Neural cell (in vitro differentiated cells): Measurements from ENCODE around the gene SIX3. TPM values are rescaled to one million over a fixed set of nuclear protein-coding genes. Genes with fewer than 3 reads are reported as not detected.
A peak's percentile ranks its signal among the peaks of the same experiment; 100 is the strongest.

Source experiments
- H2AFZ ChIP-seq: fragments of 200-600, 300-800 bp; sonication (generic), shearing (Covaris generic); 2 replicates; pipeline ENCODE4 v1.6.0; 2014; ENCODE audit warnings: low read depth, mild to moderate bottlenecking, antibody characterized with exemption, low read length, moderate library complexity
- H3F3A ChIP-seq: fragments of 200-600 bp; shearing (Covaris generic); 2 replicates; pipeline ENCODE4 v1.6.1; 2016; ENCODE audit warnings: mild to moderate bottlenecking, moderate library complexity, mixed read lengths, antibody characterized with exemption, low read length; ENCODE audit not compliant: insufficient read depth, poor library complexity, severe bottlenecking
- H3K27ac ChIP-seq: fragments of 200-600, 300-800 bp; sonication (generic), shearing (Covaris generic); 2 replicates; pipeline ENCODE4 v1.5.1; 2014; ENCODE audit warnings: mild to moderate bottlenecking, low read length, moderate library complexity
- H3K27me3 ChIP-seq: fragments of 300-800, 200-600 bp; sonication (generic), shearing (Covaris generic); 2 replicates; pipeline ENCODE4 v1.6.0; 2014; ENCODE audit warnings: mild to moderate bottlenecking, low read depth, low read length, moderate library complexity; ENCODE audit not compliant: insufficient read depth
- H3K36me3 ChIP-seq: fragments of 300-800, 200-600 bp; sonication (generic), shearing (Covaris generic); 2 replicates; pipeline ENCODE4 v1.5.1; 2014; ENCODE audit warnings: mild to moderate bottlenecking, antibody characterized with exemption, low read length, moderate library complexity; ENCODE audit not compliant: insufficient read depth
- H3K4me2 ChIP-seq: fragments of 300-800, 200-600 bp; sonication (generic), shearing (Covaris generic); 2 replicates; pipeline ENCODE4 v1.6.0; 2014; ENCODE audit warnings: mild to moderate bottlenecking, low read length
- H3K4me3 ChIP-seq: fragments of 300-800, 200-600 bp; sonication (generic), shearing (Covaris generic); 2 replicates; pipeline ENCODE4 v1.5.1; 2014; ENCODE audit warnings: mild to moderate bottlenecking, low read length, moderate library complexity
- H3K79me2 ChIP-seq: fragments of 200-600 bp; shearing (Covaris generic); replicated peaks from 2 replicates; pipeline ENCODE4 v1.6.0; 2014; ENCODE audit warnings: mild to moderate bottlenecking, low read length, moderate library complexity; ENCODE audit not compliant: insufficient read depth
- H3K9ac ChIP-seq: fragments of 300-800, 200-600 bp; sonication (generic), shearing (Covaris generic); 2 replicates; pipeline ENCODE4 v1.6.1; 2016; ENCODE audit warnings: mild to moderate bottlenecking, low read length, mixed read lengths
- H3K9me2 ChIP-seq: fragments of 200-600 bp; shearing (Covaris generic); 2 replicates; pipeline ENCODE4 v1.6.1; 2016; ENCODE audit warnings: mild to moderate bottlenecking, low read length, mixed read lengths; ENCODE audit not compliant: insufficient read depth
- H3K9me3 ChIP-seq: fragments of 200-600, 300-800 bp; sonication (generic), shearing (Covaris generic); 2 replicates; pipeline ENCODE4 v1.6.1; 2016; ENCODE audit warnings: mild to moderate bottlenecking, mixed run types, low read length, moderate library complexity, mixed read lengths
- H4K20me1 ChIP-seq: fragments of 200-600 bp; shearing (Covaris generic); 2 replicates; pipeline ENCODE4 v1.6.1; 2016; ENCODE audit warnings: mild to moderate bottlenecking, mixed run types; ENCODE audit not compliant: insufficient read depth
- CTCF ChIP-seq: fragments of 450-650 bp; IDR thresholded peaks from 2 replicates; pipeline ENCODE4 v1.5.1; 2014; ENCODE audit warnings: antibody characterized with exemption, mild to moderate bottlenecking, moderate library complexity; ENCODE audit not compliant: poor library complexity, severe bottlenecking
- EP300 ChIP-seq: fragments of 450-650 bp; conservative IDR thresholded peaks from 2 replicates; pipeline ENCODE4 v1.6.1; 2014; ENCODE audit warnings: antibody characterized with exemption, mild to moderate bottlenecking, moderate library complexity; ENCODE audit not compliant: poor library complexity, severe bottlenecking
- EZH2 ChIP-seq: fragments of 200-600, 300-800 bp; shearing (Covaris generic), sonication (generic); IDR thresholded peaks from 2 replicates; pipeline ENCODE4 v1.6.1; 2014; ENCODE audit warnings: antibody characterized with exemption, low read length, borderline replicate concordance, mild to moderate bottlenecking; ENCODE audit not compliant: insufficient read depth, poor library complexity, severe bottlenecking
- MXI1 ChIP-seq: fragments of 450-650 bp; conservative IDR thresholded peaks from 2 replicates; pipeline ENCODE4 v1.6.1; 2014; ENCODE audit warnings: antibody characterized with exemption, mild to moderate bottlenecking; ENCODE audit not compliant: poor library complexity, severe bottlenecking
- POLR2AphosphoS5 ChIP-seq: IDR thresholded peaks from 2 replicates; pipeline ENCODE4 v1.6.1; 2012
- RAD21 ChIP-seq: fragments of 450-650 bp; conservative IDR thresholded peaks from 2 replicates; pipeline ENCODE4 v1.6.1; 2014; ENCODE audit warnings: antibody characterized with exemption, mild to moderate bottlenecking, moderate library complexity
- SMC3 ChIP-seq: fragments of 450-650 bp; conservative IDR thresholded peaks from 2 replicates; pipeline ENCODE4 v1.6.1; 2014; ENCODE audit warnings: antibody characterized with exemption, mild to moderate bottlenecking, moderate library complexity; ENCODE audit not compliant: poor library complexity
- TAF1 ChIP-seq: IDR thresholded peaks from 2 replicates; pipeline ENCODE4 v1.6.1; 2012; ENCODE audit warnings: low read depth
- polyA plus RNA-seq: library from polyadenylated mRNA; depleted of rRNA; stranded (reverse); fragments of >200 nt; gene quantifications from 2 replicates; pipeline ENCODE4 v1.2.3, GENCODE V29; 2014
- TF ChIP-seq, protein P1 (sequence below): IDR thresholded peaks from 2 replicates; pipeline ENCODE4 v1.6.1; 2012; ENCODE audit warnings: borderline replicate concordance

The SIX3 gene
- polyA plus RNA-seq, 1 donor from 2014 or later: 8.7 TPM

DNA sequence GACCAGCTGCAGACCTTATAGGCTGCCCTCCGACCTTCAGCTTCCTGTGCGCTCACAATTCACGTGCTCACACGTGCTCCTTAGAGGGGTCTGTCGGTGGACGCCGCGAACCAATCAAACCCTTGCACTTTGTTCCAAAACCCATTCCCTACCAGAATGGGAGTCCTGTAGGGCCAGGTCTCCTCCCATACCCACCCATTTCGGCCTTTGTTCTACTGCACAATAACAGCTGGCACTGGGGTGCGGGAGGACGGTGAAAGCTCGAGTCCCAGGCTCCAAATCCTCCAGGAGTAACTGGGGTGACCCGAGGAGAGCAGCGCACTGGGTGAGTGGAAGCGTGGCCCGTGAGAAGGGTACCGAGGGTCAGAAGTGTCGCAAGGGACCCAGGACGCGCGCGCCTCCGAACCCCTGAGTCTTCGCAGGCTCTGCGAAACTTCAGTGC, 13.0 kb downstream of the SIX3 start:
- TF ChIP-seq SMC3: no peak
- TF ChIP-seq CTCF: no peak
- no peak for TF ChIP-seq POLR2AphosphoS5

DNA sequence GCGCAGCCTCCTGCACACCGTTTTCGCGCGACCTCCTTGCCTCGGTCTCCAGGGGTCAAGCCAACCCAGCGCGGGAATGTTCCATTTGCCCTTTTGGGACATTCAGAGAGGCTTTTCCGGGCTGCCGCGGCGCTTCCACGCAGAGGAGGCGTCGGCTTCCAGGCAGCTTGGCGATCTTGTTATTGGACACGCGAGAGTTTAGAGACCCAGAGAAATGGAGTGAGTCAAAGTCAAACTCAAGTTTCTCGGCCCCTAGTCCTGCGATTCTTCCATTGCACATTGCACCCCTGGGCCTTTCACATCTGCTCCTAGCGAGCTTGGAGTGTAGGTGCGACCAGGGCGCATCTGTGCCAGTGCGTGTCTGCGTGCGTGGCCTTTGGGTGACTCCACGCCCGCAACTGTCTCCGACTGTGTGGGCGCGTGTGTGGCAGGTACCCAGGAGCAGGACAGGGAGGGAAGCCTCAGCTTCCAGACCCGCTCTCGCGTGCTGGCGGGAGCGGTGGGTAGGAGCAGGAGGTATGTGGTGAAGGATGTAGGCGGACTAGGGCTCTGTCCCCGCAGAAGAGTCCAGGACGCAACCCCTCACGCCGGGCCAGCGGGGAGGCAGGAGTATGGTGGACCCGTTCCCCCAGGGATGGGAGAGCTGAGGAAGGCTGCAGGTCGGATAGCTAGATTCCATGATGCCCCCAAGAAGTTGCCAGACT, 13.5 kb downstream of the SIX3 start:
- peak overlapping the region; percentile 54 for H3K4me3 ChIP-seq
- H4K20me1 ChIP-seq: no peaks in the 10 kb centered on the region
- peaks cover 12% of the 10 kb centered on the region for H3K79me2 ChIP-seq
- H3K9me2 ChIP-seq: no peaks in the 10 kb centered on the region
- H3K4me2 ChIP-seq: peak overlapping the region; percentile 9
- H3K27me3 ChIP-seq: peaks cover 36% of the 10 kb centered on the region
- no peak for TF ChIP-seq CTCF
- no peak for TF ChIP-seq RAD21
- TF ChIP-seq TAF1: no peak
- TF ChIP-seq SMC3: no peak
- TF ChIP-seq EZH2: no peak
- no peak for TF ChIP-seq EP300
- no peak for TF ChIP-seq MXI1
- no peak for TF ChIP-seq POLR2AphosphoS5
- TF ChIP-seq, protein P1, sequence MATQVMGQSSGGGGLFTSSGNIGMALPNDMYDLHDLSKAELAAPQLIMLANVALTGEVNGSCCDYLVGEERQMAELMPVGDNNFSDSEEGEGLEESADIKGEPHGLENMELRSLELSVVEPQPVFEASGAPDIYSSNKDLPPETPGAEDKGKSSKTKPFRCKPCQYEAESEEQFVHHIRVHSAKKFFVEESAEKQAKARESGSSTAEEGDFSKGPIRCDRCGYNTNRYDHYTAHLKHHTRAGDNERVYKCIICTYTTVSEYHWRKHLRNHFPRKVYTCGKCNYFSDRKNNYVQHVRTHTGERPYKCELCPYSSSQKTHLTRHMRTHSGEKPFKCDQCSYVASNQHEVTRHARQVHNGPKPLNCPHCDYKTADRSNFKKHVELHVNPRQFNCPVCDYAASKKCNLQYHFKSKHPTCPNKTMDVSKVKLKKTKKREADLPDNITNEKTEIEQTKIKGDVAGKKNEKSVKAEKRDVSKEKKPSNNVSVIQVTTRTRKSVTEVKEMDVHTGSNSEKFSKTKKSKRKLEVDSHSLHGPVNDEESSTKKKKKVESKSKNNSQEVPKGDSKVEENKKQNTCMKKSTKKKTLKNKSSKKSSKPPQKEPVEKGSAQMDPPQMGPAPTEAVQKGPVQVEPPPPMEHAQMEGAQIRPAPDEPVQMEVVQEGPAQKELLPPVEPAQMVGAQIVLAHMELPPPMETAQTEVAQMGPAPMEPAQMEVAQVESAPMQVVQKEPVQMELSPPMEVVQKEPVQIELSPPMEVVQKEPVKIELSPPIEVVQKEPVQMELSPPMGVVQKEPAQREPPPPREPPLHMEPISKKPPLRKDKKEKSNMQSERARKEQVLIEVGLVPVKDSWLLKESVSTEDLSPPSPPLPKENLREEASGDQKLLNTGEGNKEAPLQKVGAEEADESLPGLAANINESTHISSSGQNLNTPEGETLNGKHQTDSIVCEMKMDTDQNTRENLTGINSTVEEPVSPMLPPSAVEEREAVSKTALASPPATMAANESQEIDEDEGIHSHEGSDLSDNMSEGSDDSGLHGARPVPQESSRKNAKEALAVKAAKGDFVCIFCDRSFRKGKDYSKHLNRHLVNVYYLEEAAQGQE: no peak
- H3F3A ChIP-seq: no peaks in the 10 kb centered on the region
- no peak overlapping the region for H3K9ac ChIP-seq
- no peaks in the 10 kb centered on the region for H3K36me3 ChIP-seq
- no peak overlapping the region for H2AFZ ChIP-seq
- no peak overlapping the region for H3K27ac ChIP-seq
- H3K9me3 ChIP-seq: no peaks in the 10 kb centered on the region

More for the DNA sequence above, 13.0 kb downstream of the SIX3 start:
- no peak overlapping the region for H3K4me2 ChIP-seq
- no peak overlapping the region for H3K27ac ChIP-seq
- H3K4me3 ChIP-seq: no peak overlapping the region
- peaks cover 15% of the 10 kb centered on the region for H3K79me2 ChIP-seq
- H2AFZ ChIP-seq: no peak overlapping the region
- H3K9ac ChIP-seq: no peak overlapping the region
- H3K9me3 ChIP-seq: no peaks in the 10 kb centered on the region
- no peaks in the 10 kb centered on the region for H3K9me2 ChIP-seq
- peaks cover 40% of the 10 kb centered on the region for H3K27me3 ChIP-seq
- no peaks in the 10 kb centered on the region for H3K36me3 ChIP-seq
- H3F3A ChIP-seq: no peaks in the 10 kb centered on the region
- no peaks in the 10 kb centered on the region for H4K20me1 ChIP-seq
